Activated CD8-positive, alpha-beta memory T cell treated with anti-CD3 and anti-CD28 coated beads for 4 hours (primary cell): ENCODE results near the gene EPB41L3.
"Not testable (repeated sequence)": the region's sequence is repeated elsewhere in the genome, so short reads cannot be mapped to it uniquely, and the experiment has no call there.

ENCODE experiments used
- DNase-seq, 2 donors: peaks; one replicate each; pipeline ENCODE4 v3.0.0-alpha.2; 2020; ENCODE audit warnings: low read depth in 2 of 2

Gene EPB41L3

GRCh38 chr18:5530629-5531178 is 13.1 kb downstream of the EPB41L3 start:
- no peak for DNase-seq

- no peak for DNase-seq
These were observed 14.3 kb downstream of the EPB41L3 start for GRCh38 chr18:5529471-5529870.

- DNase-seq = no peak
These were observed 16.2 kb downstream of the EPB41L3 start for GRCh38 chr18:5527603-5528002.

GRCh38 chr18:5524660-5525059 is 19.1 kb downstream of the EPB41L3 start:
- no peak for DNase-seq

GRCh38 chr18:5521000-5521399 is 22.8 kb downstream of the EPB41L3 start:
- no peak for DNase-seq

- no peak for DNase-seq
These were observed 23.3 kb downstream of the EPB41L3 start for GRCh38 chr18:5520464-5520863.

GRCh38 chr18:5519448-5520298 is 24.1 kb downstream of the EPB41L3 start:
- DNase-seq = no peak

- DNase-seq = no peak
These were observed 24.9 kb downstream of the EPB41L3 start for GRCh38 chr18:5518899-5519371.

GRCh38 chr18:5518179-5518770 is 25.5 kb downstream of the EPB41L3 start:
- no peak for DNase-seq

GRCh38 chr18:5516841-5517240 is 27.0 kb downstream of the EPB41L3 start:
- DNase-seq = no peak

GRCh38 chr18:5515011-5515784 is 28.6 kb downstream of the EPB41L3 start:
- DNase-seq = no peak

GRCh38 chr18:5513947-5514346 is 29.9 kb downstream of the EPB41L3 start:
- no peak for DNase-seq

GRCh38 chr18:5512176-5512575 is 31.6 kb downstream of the EPB41L3 start:
- no peak for DNase-seq

- DNase-seq = not testable (repeated sequence)
These were observed 32.3 kb downstream of the EPB41L3 start for GRCh38 chr18:5511541-5511940.

- no peak for DNase-seq
These were observed 33.5 kb downstream of the EPB41L3 start for GRCh38 chr18:5510135-5510846.

- DNase-seq = no peak
These were observed 35.0 kb downstream of the EPB41L3 start for GRCh38 chr18:5508821-5509220.

- no peak for DNase-seq
These were observed 36.0 kb downstream of the EPB41L3 start for GRCh38 chr18:5507756-5508155.

- DNase-seq = no peak
These were observed 37.6 kb downstream of the EPB41L3 start for GRCh38 chr18:5506174-5506573.

- DNase-seq = no peak
These were observed 40.1 kb downstream of the EPB41L3 start for GRCh38 chr18:5503740-5504139.

- DNase-seq = no peak
These were observed 43.4 kb downstream of the EPB41L3 start for GRCh38 chr18:5500158-5500939.

- DNase-seq = no peak
These were observed 45.3 kb downstream of the EPB41L3 start for GRCh38 chr18:5498452-5498851.
